ENCODE data around the gene CARM1. TPM values are rescaled to one million over a fixed set of nuclear protein-coding genes. Genes with fewer than 3 reads are reported as not detected.

CARM1 gene
- total RNA-seq, 1 donor from 2014 or later, result 9.2 TPM

GRCh38 chr19:10892256-10892655, 20.9 kb downstream of the CARM1 start:
- FAIRE-seq (no peak), DNase-seq (ENCODE audit: low read depth) (no peak)

GRCh38 chr19:10894911-10895213, 23.5 kb downstream of the CARM1 start:
- H3K27me3 ChIP-seq (ENCODE audit: control insufficient read depth, insufficient read depth, low read length), result no peaks in the 10 kb centered on the region
- FAIRE-seq (no peak), DNase-seq (ENCODE audit: low read depth) (no peak)
- H3K36me3 ChIP-seq (ENCODE audit: control insufficient read depth, insufficient read depth, low read length), result peaks cover 4% of the 10 kb centered on the region
- TF ChIP-seq CTCF (IDR thresholded peaks at IDR 0.05; ENCODE audit: insufficient read depth, low read length, severe bottlenecking), result no peak
- no peak overlapping the region for H3K4me3 ChIP-seq (ENCODE audit: low read depth, low read length)

More at GRCh38 chr19:10892256-10892655, 20.9 kb downstream of the CARM1 start:
- no peak overlapping the region for H3K4me3 ChIP-seq (ENCODE audit: low read depth, low read length)
- no peaks in the 10 kb centered on the region for H3K27me3 ChIP-seq (ENCODE audit: control insufficient read depth, insufficient read depth, low read length)
- H3K36me3 ChIP-seq (ENCODE audit: control insufficient read depth, insufficient read depth, low read length), result peaks cover 4% of the 10 kb centered on the region
- TF ChIP-seq CTCF (IDR thresholded peaks at IDR 0.05; ENCODE audit: insufficient read depth, low read length, severe bottlenecking), result no peak

GRCh38 chr19:10895363-10895762, 24.0 kb downstream of the CARM1 start:
- Histone ChIP-seq H3K4me3 (ENCODE audit: low read depth, low read length) (no peak overlapping the region), H3K36me3 (ENCODE audit: control insufficient read depth, insufficient read depth, low read length) (peaks cover 4% of the 10 kb centered on the region), H3K27me3 (ENCODE audit: control insufficient read depth, insufficient read depth, low read length) (no peaks in the 10 kb centered on the region)
- no peak for TF ChIP-seq CTCF (IDR thresholded peaks at IDR 0.05; ENCODE audit: insufficient read depth, low read length, severe bottlenecking)
- FAIRE-seq (no peak), DNase-seq (ENCODE audit: low read depth) (no peak)

- peak; percentile 7 for TF ChIP-seq CTCF (IDR thresholded peaks at IDR 0.05; ENCODE audit: insufficient read depth, low read length, severe bottlenecking)
- Histone ChIP-seq H3K4me3 (ENCODE audit: low read depth, low read length) (no peak overlapping the region), H3K27me3 (ENCODE audit: control insufficient read depth, insufficient read depth, low read length) (no peaks in the 10 kb centered on the region), H3K36me3 (ENCODE audit: control insufficient read depth, insufficient read depth, low read length) (peaks cover 4% of the 10 kb centered on the region)
- DNase-seq (ENCODE audit: low read depth) (no peak), FAIRE-seq (no peak)
Measured at GRCh38 chr19:10895920-10896319, 24.6 kb downstream of the CARM1 start.

- no peak for TF ChIP-seq CTCF (IDR thresholded peaks at IDR 0.05; ENCODE audit: insufficient read depth, low read length, severe bottlenecking)
- DNase-seq (ENCODE audit: low read depth) (no peak), FAIRE-seq (no peak)
- no peak overlapping the region for H3K4me3 ChIP-seq (ENCODE audit: low read depth, low read length)
- no peaks in the 10 kb centered on the region for H3K27me3 ChIP-seq (ENCODE audit: control insufficient read depth, insufficient read depth, low read length)
- peaks cover 4% of the 10 kb centered on the region for H3K36me3 ChIP-seq (ENCODE audit: control insufficient read depth, insufficient read depth, low read length)
Measured at GRCh38 chr19:10896851-10897526, 25.6 kb downstream of the CARM1 start.

GRCh38 chr19:10898633-10899032, 27.3 kb downstream of the CARM1 start:
- H3K4me3 ChIP-seq (ENCODE audit: low read depth, low read length), result no peak overlapping the region
- DNase-seq (ENCODE audit: low read depth), result no peak

More at GRCh38 chr19:10898633-10899032, 27.3 kb downstream of the CARM1 start:
- Histone ChIP-seq H3K27me3 (ENCODE audit: control insufficient read depth, insufficient read depth, low read length) (no peaks in the 10 kb centered on the region), H3K36me3 (ENCODE audit: control insufficient read depth, insufficient read depth, low read length) (peaks cover 4% of the 10 kb centered on the region)
- no peak for TF ChIP-seq CTCF (IDR thresholded peaks at IDR 0.05; ENCODE audit: insufficient read depth, low read length, severe bottlenecking)
- FAIRE-seq, result no peak

Measured in bronchial epithelial cell (primary cell).